H1 (cell line): ENCODE measurements around the gene TM9SF2.

Experiments used
- ASH2L ChIP-seq: fragments of 200-600, 300-600 bp; sonication (generic); IDR thresholded peaks from one replicate; pipeline ENCODE4 v1.7.1; 2017; ENCODE audit warnings: low read length
- EP300 ChIP-seq, 2 experiments: IDR thresholded peaks; 1 replicate in 1 of 2; 2 replicates in 1 of 2; pipeline ENCODE4 v1.6.1; 2011 to 2012; ENCODE audit warnings: low read depth in 2 of 2, low read length in 2 of 2, mild to moderate bottlenecking in 2 of 2, borderline replicate concordance in 1 of 2, inconsistent platforms in 1 of 2, moderate library complexity in 1 of 2
- EZH2 ChIP-seq: fragments of 200-600 bp; sonication (generic); IDR thresholded peaks from 2 replicates; pipeline ENCODE4 v1.7.1; 2012; ENCODE audit warnings: low read depth, mild to moderate bottlenecking, moderate library complexity, low read length, inconsistent platforms; ENCODE audit not compliant: severe bottlenecking
- GABPA ChIP-seq: IDR thresholded peaks from 2 replicates; pipeline ENCODE4 v1.6.1; 2011; ENCODE audit warnings: mild to moderate bottlenecking, low read length, moderate library complexity, borderline replicate concordance; ENCODE audit not compliant: insufficient read depth
- POLR2AphosphoS5 ChIP-seq: IDR thresholded peaks from 2 replicates; pipeline ENCODE4 v1.6.1; 2011; ENCODE audit warnings: low read depth, low read length
- SP1 ChIP-seq: IDR thresholded peaks from 2 replicates; pipeline ENCODE4 v1.6.1; 2011; ENCODE audit warnings: low read depth, low read length
- TAF7 ChIP-seq: optimal IDR thresholded peaks from 2 replicates; pipeline ENCODE3; 2011; ENCODE audit warnings: low read depth, mild to moderate bottlenecking, inconsistent platforms, low read length, moderate library complexity, borderline replicate concordance
- TF ChIP-seq, protein P1 (sequence below): IDR thresholded peaks from 2 replicates; pipeline ENCODE4 v1.6.1; 2012; ENCODE audit warnings: inconsistent platforms
- TF ChIP-seq, protein P2 (sequence below), 3 experiments: IDR thresholded peaks; 1 replicate in 2 of 3; 2 replicates in 1 of 3; pipeline versions ENCODE4 v1.5.1 to v1.6.1; 2011; ENCODE audit warnings: low read length in 3 of 3, mild to moderate bottlenecking in 3 of 3, inconsistent platforms in 2 of 3, low read depth in 1 of 3, moderate library complexity in 1 of 3; ENCODE audit not compliant: insufficient read depth in 1 of 3; ENCODE audit errors: control extremely low read depth in 1 of 3

DNA sequence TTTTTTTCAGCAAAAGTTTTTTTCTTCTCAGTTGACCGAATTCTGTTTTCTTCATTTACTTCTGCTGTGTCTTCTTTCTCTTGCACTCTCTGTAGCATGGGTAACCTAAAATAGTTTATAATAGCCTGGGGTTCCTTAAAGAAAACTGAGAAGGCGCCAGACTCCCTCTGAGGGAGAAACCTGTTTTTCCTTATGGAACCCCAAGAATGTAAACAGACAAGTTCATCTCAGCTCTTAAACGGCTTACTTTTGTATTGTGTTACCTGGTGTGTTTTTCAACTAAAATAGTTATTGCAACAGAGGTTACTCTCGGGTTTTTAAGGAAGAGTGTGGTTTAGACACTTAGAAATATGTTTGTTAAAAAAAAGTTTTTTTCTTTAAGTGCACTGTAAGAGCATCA, 23.8 kb upstream of the TM9SF2 start:
- TF ChIP-seq EP300 (IDR thresholded peaks at IDR 0.05; ENCODE audit: borderline replicate concordance in 1 of 2, low read depth in 2 of 2, low read length in 2 of 2) (no peak), POLR2AphosphoS5 (no peak), GABPA (no peak), EZH2 (no peak), SP1 (no peak), ASH2L (no peak), TAF7 (no peak)
- TF ChIP-seq, protein P1, sequence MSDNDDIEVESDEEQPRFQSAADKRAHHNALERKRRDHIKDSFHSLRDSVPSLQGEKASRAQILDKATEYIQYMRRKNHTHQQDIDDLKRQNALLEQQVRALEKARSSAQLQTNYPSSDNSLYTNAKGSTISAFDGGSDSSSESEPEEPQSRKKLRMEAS: no peak
- TF ChIP-seq, protein P2, sequence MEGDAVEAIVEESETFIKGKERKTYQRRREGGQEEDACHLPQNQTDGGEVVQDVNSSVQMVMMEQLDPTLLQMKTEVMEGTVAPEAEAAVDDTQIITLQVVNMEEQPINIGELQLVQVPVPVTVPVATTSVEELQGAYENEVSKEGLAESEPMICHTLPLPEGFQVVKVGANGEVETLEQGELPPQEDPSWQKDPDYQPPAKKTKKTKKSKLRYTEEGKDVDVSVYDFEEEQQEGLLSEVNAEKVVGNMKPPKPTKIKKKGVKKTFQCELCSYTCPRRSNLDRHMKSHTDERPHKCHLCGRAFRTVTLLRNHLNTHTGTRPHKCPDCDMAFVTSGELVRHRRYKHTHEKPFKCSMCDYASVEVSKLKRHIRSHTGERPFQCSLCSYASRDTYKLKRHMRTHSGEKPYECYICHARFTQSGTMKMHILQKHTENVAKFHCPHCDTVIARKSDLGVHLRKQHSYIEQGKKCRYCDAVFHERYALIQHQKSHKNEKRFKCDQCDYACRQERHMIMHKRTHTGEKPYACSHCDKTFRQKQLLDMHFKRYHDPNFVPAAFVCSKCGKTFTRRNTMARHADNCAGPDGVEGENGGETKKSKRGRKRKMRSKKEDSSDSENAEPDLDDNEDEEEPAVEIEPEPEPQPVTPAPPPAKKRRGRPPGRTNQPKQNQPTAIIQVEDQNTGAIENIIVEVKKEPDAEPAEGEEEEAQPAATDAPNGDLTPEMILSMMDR (IDR thresholded peaks at IDR 0.05; ENCODE audit: control extremely low read depth in 1 of 3, insufficient read depth in 1 of 3, low read depth in 1 of 3, low read length in 3 of 3): no peak
